H9 (cell line): Measurements from ENCODE around the gene LRP1B. TPM values are rescaled to one million over a fixed set of nuclear protein-coding genes. Genes with fewer than 3 reads are reported as not detected.

Source experiments
- DNase-seq: peaks from one replicate; pipeline ENCODE4 v3.0.0-alpha.2; 2017
- H2AFZ ChIP-seq: one replicate; pipeline ENCODE4 v1.6.1; 2013; ENCODE audit warnings: mild to moderate bottlenecking, low read length, control low read depth, moderate library complexity
- H2AK5ac ChIP-seq: 2 replicates; pipeline ENCODE4 v1.6.1; 2013; ENCODE audit warnings: low read length, control low read depth, mixed read lengths; ENCODE audit not compliant: insufficient read length
- H2BK120ac ChIP-seq: one replicate; pipeline ENCODE4 v1.6.1; 2013; ENCODE audit warnings: low read depth, mild to moderate bottlenecking, low read length, control low read depth, inconsistent platforms; ENCODE audit not compliant: poor library complexity, severe bottlenecking
- H2BK12ac ChIP-seq: 2 replicates; pipeline ENCODE4 v1.6.1; 2013; ENCODE audit warnings: low read length, control low read depth, mixed read lengths, low read depth; ENCODE audit not compliant: insufficient read length
- H2BK15ac ChIP-seq: 2 replicates; pipeline ENCODE4 v1.6.1; 2013; ENCODE audit warnings: low read depth, low read length, control low read depth
- H2BK20ac ChIP-seq: one replicate; pipeline ENCODE4 v1.6.1; 2013; ENCODE audit warnings: low read depth, mild to moderate bottlenecking, low read length, control low read depth, inconsistent platforms; ENCODE audit not compliant: poor library complexity, severe bottlenecking
- H2BK5ac ChIP-seq: 2 replicates; pipeline ENCODE4 v1.6.1; 2013; ENCODE audit warnings: low read length, control low read depth, mixed read lengths; ENCODE audit not compliant: insufficient read length
- H3K14ac ChIP-seq: 2 replicates; pipeline ENCODE4 v1.6.1; 2013; ENCODE audit warnings: low read length, control low read depth; ENCODE audit not compliant: insufficient read depth
- H3K18ac ChIP-seq: 2 replicates; pipeline ENCODE4 v1.6.1; 2013; ENCODE audit warnings: low read depth, mild to moderate bottlenecking, mixed read lengths, low read length, control low read depth; ENCODE audit not compliant: insufficient read length
- H3K23ac ChIP-seq: 2 replicates; pipeline ENCODE4 v1.6.1; 2013; ENCODE audit warnings: low read length, control low read depth, mixed read lengths, low read depth; ENCODE audit not compliant: insufficient read length
- H3K23me2 ChIP-seq: 2 replicates; pipeline ENCODE4 v1.6.1; 2013; ENCODE audit warnings: low read depth, mild to moderate bottlenecking, mixed read lengths, low read length, control low read depth; ENCODE audit not compliant: insufficient read length, poor library complexity, severe bottlenecking
- H3K27ac ChIP-seq: 2 replicates; pipeline ENCODE4 v1.5.1; 2013; ENCODE audit warnings: low read length, control low read depth, mixed read lengths, low read depth; ENCODE audit not compliant: insufficient read length
- H3K27me3 ChIP-seq: 2 replicates; pipeline ENCODE4 v1.6.1; 2013; ENCODE audit warnings: low read length, control low read depth, inconsistent platforms; ENCODE audit not compliant: insufficient read depth
- H3K4ac ChIP-seq: 2 replicates; pipeline ENCODE4 v1.6.1; 2013; ENCODE audit warnings: low read depth, mild to moderate bottlenecking, control low read depth, inconsistent platforms, low read length, moderate library complexity
- H3K4me1 ChIP-seq: 2 replicates; pipeline ENCODE4 v1.6.1; 2013; ENCODE audit warnings: low read length, control low read depth, inconsistent platforms; ENCODE audit not compliant: insufficient read depth
- H3K4me2 ChIP-seq: 2 replicates; pipeline ENCODE4 v1.6.1; 2013; ENCODE audit warnings: low read length, control low read depth, mixed read lengths; ENCODE audit not compliant: insufficient read length, insufficient read depth
- H3K56ac ChIP-seq: 2 replicates; pipeline ENCODE4 v1.6.1; 2013; ENCODE audit warnings: low read depth, mild to moderate bottlenecking, mixed read lengths, low read length, control low read depth; ENCODE audit not compliant: insufficient read length
- H3K79me1 ChIP-seq: 2 replicates; pipeline ENCODE4 v1.6.1; 2013; ENCODE audit warnings: low read depth, mild to moderate bottlenecking, moderate library complexity, low read length, control low read depth, inconsistent platforms; ENCODE audit not compliant: insufficient read depth, poor library complexity, severe bottlenecking
- H3K79me2 ChIP-seq: 2 replicates; pipeline ENCODE4 v1.6.1; 2013; ENCODE audit warnings: low read length, control low read depth, inconsistent platforms; ENCODE audit not compliant: insufficient read depth
- H3K9ac ChIP-seq: 2 replicates; pipeline ENCODE4 v1.6.1; 2013; ENCODE audit warnings: low read length, control low read depth, mixed read lengths; ENCODE audit not compliant: insufficient read length; ENCODE audit errors: extremely low read depth
- H3K9me3 ChIP-seq: one replicate; pipeline ENCODE4 v1.6.1; 2013; ENCODE audit warnings: low read depth, low read length, inconsistent platforms; ENCODE audit not compliant: control insufficient read depth
- H3T11ph ChIP-seq: one replicate; pipeline ENCODE4 v1.6.1; 2013; ENCODE audit warnings: mild to moderate bottlenecking, low read length, control low read depth, inconsistent platforms
- H4K20me1 ChIP-seq: one replicate; pipeline ENCODE4 v1.6.1; 2013; ENCODE audit not compliant: control insufficient read depth, insufficient read length, insufficient read depth
- H4K5ac ChIP-seq: 2 replicates; pipeline ENCODE4 v1.6.1; 2013; ENCODE audit warnings: low read depth, mild to moderate bottlenecking, mixed read lengths, low read length, control low read depth; ENCODE audit not compliant: insufficient read length
- H4K8ac ChIP-seq: replicated peaks from 2 replicates; pipeline ENCODE4 v1.6.1; 2013; ENCODE audit warnings: low read length, control low read depth, mixed read lengths, low read depth; ENCODE audit not compliant: insufficient read length
- H4K91ac ChIP-seq: 2 replicates; pipeline ENCODE4 v1.6.1; 2013; ENCODE audit warnings: low read depth, mild to moderate bottlenecking, moderate library complexity, mixed read lengths, low read length, control low read depth; ENCODE audit not compliant: insufficient read length
- H3K27ac Mint-ChIP-seq, 3 experiments: 2 replicates in 2 of 3; 3 replicates in 1 of 3; pipeline ENCODE4 v1.8.0; 2020 to 2021; ENCODE audit warnings: mixed read lengths in 3 of 3, mild to moderate bottlenecking in 1 of 3, moderate library complexity in 1 of 3
- H3K27me3 Mint-ChIP-seq: 2 replicates; pipeline ENCODE4 v1.8.0; 2021; ENCODE audit warnings: low read depth, mild to moderate bottlenecking, moderate library complexity, mixed read lengths
- H3K36me3 Mint-ChIP-seq, 3 experiments: 2 replicates in 2 of 3; 3 replicates in 1 of 3; pipeline ENCODE4 v1.8.0; 2020 to 2021; ENCODE audit warnings: low read depth in 3 of 3, mixed read lengths in 3 of 3; ENCODE audit not compliant: insufficient read depth in 1 of 3
- H3K4me1 Mint-ChIP-seq, 2 experiments: 2 replicates each; pipeline ENCODE4 v1.8.0; 2020; ENCODE audit warnings: mixed read lengths in 2 of 2
- H3K4me3 Mint-ChIP-seq, 2 experiments: 2 replicates in 1 of 2; 3 replicates in 1 of 2; pipeline ENCODE4 v1.8.0; 2020 to 2021; ENCODE audit warnings: mild to moderate bottlenecking in 2 of 2, mixed read lengths in 2 of 2, moderate library complexity in 1 of 2
- H3K9me3 Mint-ChIP-seq, 2 experiments: 2 replicates in 1 of 2; 3 replicates in 1 of 2; pipeline ENCODE4 v1.8.0; 2020; ENCODE audit warnings: mild to moderate bottlenecking in 2 of 2, mixed read lengths in 2 of 2, moderate library complexity in 1 of 2
- total RNA-seq: library from RNA; stranded (reverse); gene quantifications from 2 replicates; pipeline ENCODE4 v1.2.1, GENCODE V29; 2021
- TF ChIP-seq, protein P1 (sequence below): fragments of 200-600 bp; sonication (generic); conservative IDR thresholded peaks from 3 replicates; pipeline ENCODE4 v1.8.0; 2021; ENCODE audit warnings: antibody characterized with exemption, mild to moderate bottlenecking

The LRP1B gene
- total RNA-seq, 1 experiment from 2014 or later = not detected

DNA sequence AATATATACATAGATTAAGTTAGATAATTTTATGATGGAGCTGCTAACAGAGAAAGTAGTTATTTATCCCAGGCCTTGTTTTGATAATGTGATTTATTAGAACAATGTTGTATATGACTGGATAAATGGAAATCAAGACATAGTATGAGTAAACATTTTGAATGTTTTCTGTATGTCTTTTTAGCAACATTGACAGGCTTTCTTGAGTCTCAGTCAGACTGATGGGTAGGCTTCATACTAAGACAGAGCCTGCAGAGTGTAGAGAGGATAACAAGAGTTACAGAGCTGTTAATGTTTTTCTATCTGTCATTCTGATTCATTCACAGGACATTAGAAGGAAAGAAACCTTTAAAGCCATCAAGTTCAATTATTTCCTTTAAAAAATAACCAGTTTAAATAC, 478.5 kb downstream of the LRP1B start:
- Histone ChIP-seq H2AK5ac (no peak overlapping the region), H3K79me1 (no peaks in the 10 kb centered on the region), H3K4me1 (no peaks in the 10 kb centered on the region), H3K18ac (no peak overlapping the region), H2BK120ac (no peak overlapping the region), H4K8ac (no peak overlapping the region), H3K4ac (no peak overlapping the region), H3K4me2 (no peak overlapping the region), H3K14ac (no peak overlapping the region), H2AFZ (no peak overlapping the region), H4K91ac (no peak overlapping the region), H3K27ac (no peak overlapping the region), H3K56ac (no peak overlapping the region), H3K9me3 (no peaks in the 10 kb centered on the region), H2BK20ac (no peak overlapping the region), H2BK12ac (no peak overlapping the region), H3T11ph (no peak overlapping the region), H2BK5ac (no peak overlapping the region), H2BK15ac (no peak overlapping the region), H3K23ac (no peak overlapping the region), H3K79me2 (no peaks in the 10 kb centered on the region), H3K23me2 (no peaks in the 10 kb centered on the region), H4K5ac (no peak overlapping the region), H3K9ac (no peak overlapping the region), H4K20me1 (no peaks in the 10 kb centered on the region), H3K27me3 (no peaks in the 10 kb centered on the region)
- H3K4me1 Mint-ChIP-seq = peaks cover 4 to 5% of the 10 kb centered on the region in 2 experiments; a peak in 3 of 4 replicates
- H3K27me3 Mint-ChIP-seq = no peaks in the 10 kb centered on the region
- DNase-seq = no peak
- TF ChIP-seq, protein P1, sequence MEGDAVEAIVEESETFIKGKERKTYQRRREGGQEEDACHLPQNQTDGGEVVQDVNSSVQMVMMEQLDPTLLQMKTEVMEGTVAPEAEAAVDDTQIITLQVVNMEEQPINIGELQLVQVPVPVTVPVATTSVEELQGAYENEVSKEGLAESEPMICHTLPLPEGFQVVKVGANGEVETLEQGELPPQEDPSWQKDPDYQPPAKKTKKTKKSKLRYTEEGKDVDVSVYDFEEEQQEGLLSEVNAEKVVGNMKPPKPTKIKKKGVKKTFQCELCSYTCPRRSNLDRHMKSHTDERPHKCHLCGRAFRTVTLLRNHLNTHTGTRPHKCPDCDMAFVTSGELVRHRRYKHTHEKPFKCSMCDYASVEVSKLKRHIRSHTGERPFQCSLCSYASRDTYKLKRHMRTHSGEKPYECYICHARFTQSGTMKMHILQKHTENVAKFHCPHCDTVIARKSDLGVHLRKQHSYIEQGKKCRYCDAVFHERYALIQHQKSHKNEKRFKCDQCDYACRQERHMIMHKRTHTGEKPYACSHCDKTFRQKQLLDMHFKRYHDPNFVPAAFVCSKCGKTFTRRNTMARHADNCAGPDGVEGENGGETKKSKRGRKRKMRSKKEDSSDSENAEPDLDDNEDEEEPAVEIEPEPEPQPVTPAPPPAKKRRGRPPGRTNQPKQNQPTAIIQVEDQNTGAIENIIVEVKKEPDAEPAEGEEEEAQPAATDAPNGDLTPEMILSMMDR = no peak
- H3K27ac Mint-ChIP-seq = no peak overlapping the region
- H3K9me3 Mint-ChIP-seq = no peaks in the 10 kb centered on the region
- H3K36me3 Mint-ChIP-seq = no peaks in the 10 kb centered on the region
- no peak overlapping the region for H3K4me3 Mint-ChIP-seq
